ENCODE results near the gene CAPN11.

DNA sequence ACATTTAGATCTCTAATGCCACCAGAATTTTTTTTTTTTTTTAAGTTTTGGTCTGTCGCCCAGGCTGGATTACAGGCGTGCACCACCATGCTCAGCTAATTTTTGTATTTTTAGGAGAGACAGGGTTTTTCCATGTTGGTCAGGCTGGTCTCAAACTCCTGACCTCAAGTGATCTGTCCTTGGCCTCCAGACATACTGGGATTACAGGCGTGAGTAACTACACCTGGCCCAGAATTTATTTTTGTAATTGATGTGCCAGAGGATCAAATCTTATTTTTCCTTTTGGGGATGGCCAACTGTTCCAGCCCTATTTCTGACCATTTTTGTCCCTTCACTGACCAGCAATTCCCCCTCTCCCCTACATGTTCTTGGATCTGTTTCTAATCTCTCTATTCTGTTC is 40.1 kb downstream of the CAPN11 start:
- TF ChIP-seq, protein P1, sequence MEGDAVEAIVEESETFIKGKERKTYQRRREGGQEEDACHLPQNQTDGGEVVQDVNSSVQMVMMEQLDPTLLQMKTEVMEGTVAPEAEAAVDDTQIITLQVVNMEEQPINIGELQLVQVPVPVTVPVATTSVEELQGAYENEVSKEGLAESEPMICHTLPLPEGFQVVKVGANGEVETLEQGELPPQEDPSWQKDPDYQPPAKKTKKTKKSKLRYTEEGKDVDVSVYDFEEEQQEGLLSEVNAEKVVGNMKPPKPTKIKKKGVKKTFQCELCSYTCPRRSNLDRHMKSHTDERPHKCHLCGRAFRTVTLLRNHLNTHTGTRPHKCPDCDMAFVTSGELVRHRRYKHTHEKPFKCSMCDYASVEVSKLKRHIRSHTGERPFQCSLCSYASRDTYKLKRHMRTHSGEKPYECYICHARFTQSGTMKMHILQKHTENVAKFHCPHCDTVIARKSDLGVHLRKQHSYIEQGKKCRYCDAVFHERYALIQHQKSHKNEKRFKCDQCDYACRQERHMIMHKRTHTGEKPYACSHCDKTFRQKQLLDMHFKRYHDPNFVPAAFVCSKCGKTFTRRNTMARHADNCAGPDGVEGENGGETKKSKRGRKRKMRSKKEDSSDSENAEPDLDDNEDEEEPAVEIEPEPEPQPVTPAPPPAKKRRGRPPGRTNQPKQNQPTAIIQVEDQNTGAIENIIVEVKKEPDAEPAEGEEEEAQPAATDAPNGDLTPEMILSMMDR (IDR thresholded peaks at IDR 0.05; ENCODE audit: extremely low read depth in 1 of 2, insufficient read depth in 1 of 2, low read depth in 1 of 2, low read length in 2 of 2) = no peak
- TF ChIP-seq MYC (IDR thresholded peaks at IDR 0.05; ENCODE audit: low read depth, low read length) = no peak

All from endothelial cell of umbilical vein (primary cell).